Hepatocyte (in vitro differentiated cells): ENCODE results near the gene AURKA. TPM values are rescaled to one million over a fixed set of nuclear protein-coding genes. Genes with fewer than 3 reads are reported as not detected.

Experiments used
- DNase-seq: peaks from one replicate; pipeline ENCODE4 v3.0.0-alpha.2; 2016; ENCODE audit warnings: low spot score
- H2AFZ ChIP-seq: fragments of 200-600 bp; sonication (generic); 2 replicates; pipeline ENCODE4 v1.6.0; 2016; ENCODE audit warnings: antibody characterized with exemption, mild to moderate bottlenecking
- H3K27ac ChIP-seq: fragments of 200-600 bp; sonication (generic); 2 replicates; pipeline ENCODE4 v1.5.1; 2016; ENCODE audit warnings: mild to moderate bottlenecking
- H3K27me3 ChIP-seq: fragments of 200-600 bp; sonication (generic); 2 replicates; pipeline ENCODE4 v1.6.1; 2016
- H3K36me3 ChIP-seq: fragments of 200-600 bp; sonication (generic); replicated peaks from 2 replicates; pipeline ENCODE4 v1.5.1; 2016; ENCODE audit warnings: low read depth; ENCODE audit not compliant: insufficient read depth
- H3K4me1 ChIP-seq: fragments of 200-600 bp; sonication (generic); 2 replicates; pipeline ENCODE4 v1.5.1; 2016; ENCODE audit warnings: mild to moderate bottlenecking, moderate library complexity; ENCODE audit not compliant: insufficient read depth
- H3K4me2 ChIP-seq: fragments of 200-600 bp; sonication (generic); 2 replicates; pipeline ENCODE4 v1.6.0; 2016
- H3K4me3 ChIP-seq: fragments of 200-600 bp; sonication (generic); 2 replicates; pipeline ENCODE4 v1.5.1; 2016; ENCODE audit warnings: mild to moderate bottlenecking
- H3K79me2 ChIP-seq: fragments of 200-600 bp; sonication (generic); 2 replicates; pipeline ENCODE4 v1.6.0; 2017; ENCODE audit warnings: mild to moderate bottlenecking
- H3K9me2 ChIP-seq: fragments of 200-600 bp; sonication (generic); replicated peaks from 2 replicates; pipeline ENCODE4 v1.6.0; 2017; ENCODE audit warnings: mild to moderate bottlenecking; ENCODE audit not compliant: insufficient read depth
- H3K9me3 ChIP-seq: fragments of 200-600 bp; sonication (generic); 2 replicates; pipeline ENCODE4 v1.5.1; 2016; ENCODE audit warnings: low read depth, mild to moderate bottlenecking
- H4K20me1 ChIP-seq: fragments of 200-600 bp; sonication (generic); 2 replicates; pipeline ENCODE4 v1.6.0; 2016; ENCODE audit warnings: mild to moderate bottlenecking; ENCODE audit not compliant: insufficient read depth, poor library complexity, severe bottlenecking
- CTCF ChIP-seq: fragments of 200-600 bp; sonication (generic); IDR thresholded peaks from 2 replicates; pipeline ENCODE4 v1.5.1; 2016; ENCODE audit warnings: antibody characterized with exemption, mild to moderate bottlenecking; ENCODE audit not compliant: poor library complexity
- EZH2 ChIP-seq: fragments of 200-600 bp; sonication (generic); IDR thresholded peaks from 2 replicates; pipeline ENCODE4 v1.6.1; 2016; ENCODE audit warnings: antibody characterized with exemption, mild to moderate bottlenecking, borderline replicate concordance
- EZH2phosphoT487 ChIP-seq: fragments of 200-600 bp; sonication (generic); IDR thresholded peaks from one replicate; pipeline ENCODE4 v1.6.1; 2018; ENCODE audit warnings: antibody characterized with exemption, mild to moderate bottlenecking, low read depth, moderate library complexity; ENCODE audit not compliant: unreplicated experiment, severe bottlenecking
- WGBS: methylation state at CpG from one replicate; pipeline ENCODE4 v1.1.6; 2016; ENCODE audit warnings: low lambda C conversion rate; ENCODE audit errors: missing lambda C conversion rate; 5-methylcytosine and 5-hydroxymethylcytosine counted together
- polyA plus RNA-seq: library from polyadenylated mRNA; unstranded; fragments of >200 nt; fragmentation: Nextera tagmentation; extraction: Ambion mirVana; gene quantifications from 2 replicates; pipeline ENCODE4 v1.2.1, GENCODE V29; 2016
- total RNA-seq: library from RNA; depleted of rRNA; stranded (reverse); fragments of >200 nt; gene quantifications from 2 replicates; pipeline ENCODE4 v1.2.3, GENCODE V29; 2014

AURKA gene
- total and polyA plus RNA-seq, 2 experiments from 2014 or later = 13.4 to 16.9 TPM

DNA sequence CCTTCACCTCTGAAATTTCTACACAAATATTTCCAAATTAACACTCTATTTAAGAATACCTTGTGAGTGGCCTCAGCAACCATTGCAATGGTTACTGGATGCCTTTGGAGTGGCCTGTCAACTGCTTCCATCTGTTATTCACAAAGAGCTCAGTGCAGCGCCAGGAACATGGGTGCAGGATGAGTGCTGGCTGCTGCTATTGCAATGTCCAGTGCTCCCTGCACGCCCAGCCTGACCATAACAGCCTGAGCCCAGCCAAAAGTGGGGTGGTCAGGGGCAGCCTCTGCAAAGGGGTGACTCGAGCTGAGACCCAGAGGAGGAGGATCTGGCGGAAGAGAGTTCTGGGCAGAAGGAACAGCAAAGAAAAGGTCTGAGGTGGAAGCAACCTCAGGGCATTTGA, 38.4 kb upstream of the AURKA start:
- TF ChIP-seq EZH2phosphoT487 (no peak), EZH2 (no peak), CTCF (no peak)
- Histone ChIP-seq H4K20me1 (no peaks in the 10 kb centered on the region), H3K4me2 (no peak overlapping the region), H3K4me1 (no peaks in the 10 kb centered on the region), H3K4me3 (no peak overlapping the region), H3K27me3 (no peaks in the 10 kb centered on the region), H3K79me2 (no peaks in the 10 kb centered on the region), H3K9me3 (no peaks in the 10 kb centered on the region), H3K36me3 (no peaks in the 10 kb centered on the region), H3K9me2 (no peaks in the 10 kb centered on the region), H2AFZ (no peak overlapping the region), H3K27ac (no peak overlapping the region)
- DNase-seq = no peak
- WGBS = 83% methylated on average over 4 of the region's 4 CpGs

DNA sequence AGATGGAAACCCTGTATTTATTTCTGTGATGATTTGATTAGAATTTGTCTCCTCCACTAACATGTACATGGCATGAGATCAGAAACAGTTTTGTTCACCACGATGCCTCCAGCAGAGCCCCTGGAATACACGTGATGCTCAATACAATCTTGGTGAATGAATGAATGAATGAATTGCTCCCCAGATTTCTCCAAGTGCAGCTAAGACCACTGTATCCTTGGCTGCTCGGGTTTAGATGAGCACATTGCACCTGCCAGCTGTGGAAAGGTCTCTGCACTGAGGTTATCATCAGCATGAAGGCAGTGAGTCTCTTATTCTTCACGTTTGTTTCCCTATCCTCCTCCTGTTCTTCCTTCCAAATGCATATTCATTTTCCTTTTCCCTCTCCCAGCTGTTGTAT, 37.9 kb upstream of the AURKA start:
- H2AFZ ChIP-seq = no peak overlapping the region
- no peaks in the 10 kb centered on the region for H3K27me3 ChIP-seq
- no peaks in the 10 kb centered on the region for H4K20me1 ChIP-seq
- H3K4me3 ChIP-seq = no peak overlapping the region
- no peaks in the 10 kb centered on the region for H3K9me3 ChIP-seq
- H3K4me2 ChIP-seq = no peak overlapping the region
- H3K9me2 ChIP-seq = no peaks in the 10 kb centered on the region
- H3K79me2 ChIP-seq = no peaks in the 10 kb centered on the region
- no peaks in the 10 kb centered on the region for H3K4me1 ChIP-seq
- TF ChIP-seq EZH2 (no peak), EZH2phosphoT487 (no peak), CTCF (no peak)
- no peaks in the 10 kb centered on the region for H3K36me3 ChIP-seq
- no peak for DNase-seq
- H3K27ac ChIP-seq = no peak overlapping the region
- 72% methylated on average over 4 of the region's 4 CpGs for WGBS

DNA sequence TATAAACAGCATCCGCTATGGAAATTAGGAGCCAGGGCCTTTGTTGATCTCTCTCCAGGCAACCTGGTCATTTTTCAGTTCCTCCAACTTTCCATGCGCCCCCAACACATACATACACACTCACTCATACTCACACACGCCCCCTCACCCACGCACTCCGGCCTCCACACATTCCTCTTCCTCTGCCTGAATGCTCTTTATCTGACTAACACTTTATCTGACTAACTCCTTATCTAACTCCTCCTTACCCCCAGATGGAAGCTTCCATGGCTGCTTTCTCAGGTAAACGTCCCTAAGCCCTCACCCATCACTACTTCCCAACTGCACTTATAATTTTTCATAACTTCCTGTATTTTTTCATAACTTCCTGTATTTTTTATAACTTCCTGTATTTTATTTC, 37.5 kb upstream of the AURKA start:
- H3K27me3 ChIP-seq = no peaks in the 10 kb centered on the region
- no peaks in the 10 kb centered on the region for H3K9me3 ChIP-seq
- H3K79me2 ChIP-seq = no peaks in the 10 kb centered on the region
- H3K9me2 ChIP-seq = no peaks in the 10 kb centered on the region
- H3K4me2 ChIP-seq = no peak overlapping the region
- H3K4me3 ChIP-seq = no peak overlapping the region
- H4K20me1 ChIP-seq = no peaks in the 10 kb centered on the region
- H2AFZ ChIP-seq = no peak overlapping the region
- no peak overlapping the region for H3K27ac ChIP-seq
- TF ChIP-seq EZH2 (no peak), CTCF (no peak), EZH2phosphoT487 (no peak)
- WGBS = 52% methylated on average over 6 of the region's 6 CpGs
- H3K4me1 ChIP-seq = no peaks in the 10 kb centered on the region
- H3K36me3 ChIP-seq = no peaks in the 10 kb centered on the region
- no peak for DNase-seq

DNA sequence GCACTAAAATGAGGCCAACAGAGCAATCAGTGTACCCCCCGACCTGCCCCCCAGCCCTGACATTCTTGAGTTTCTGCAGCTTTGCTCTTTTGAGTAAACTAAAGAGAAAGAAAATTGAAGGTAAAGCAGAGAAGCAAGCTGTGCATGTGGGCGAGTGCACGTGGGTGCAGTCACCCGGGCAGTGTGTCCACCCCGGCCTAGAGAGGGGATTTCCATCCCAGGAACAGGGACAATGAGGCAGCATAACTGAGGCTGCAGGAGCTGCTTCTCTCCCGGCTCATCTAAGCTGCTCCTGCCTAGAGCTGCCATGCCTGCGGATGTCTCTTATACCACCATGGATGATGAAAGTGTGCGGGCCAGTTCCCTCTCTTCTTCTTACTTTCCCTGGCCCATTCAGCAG, 36.9 kb upstream of the AURKA start:
- H3K27ac ChIP-seq = no peak overlapping the region
- H3K4me2 ChIP-seq = no peak overlapping the region
- H3K9me3 ChIP-seq = no peaks in the 10 kb centered on the region

More for the DNA sequence above, 36.9 kb upstream of the AURKA start:
- Histone ChIP-seq H4K20me1 (no peaks in the 10 kb centered on the region), H3K79me2 (no peaks in the 10 kb centered on the region), H2AFZ (no peak overlapping the region), H3K4me3 (no peak overlapping the region), H3K27me3 (no peaks in the 10 kb centered on the region), H3K36me3 (no peaks in the 10 kb centered on the region), H3K9me2 (no peaks in the 10 kb centered on the region), H3K4me1 (no peaks in the 10 kb centered on the region)
- DNase-seq = no peak
- TF ChIP-seq EZH2phosphoT487 (no peak), EZH2 (no peak), CTCF (no peak)
- 91% methylated on average over 8 of the region's 8 CpGs for WGBS
